HepG2 (cell line): ENCODE measurements around the gene HYDIN.
"Not testable (repeated sequence)": the region's sequence is repeated elsewhere in the genome, so short reads cannot be mapped to it uniquely, and the experiment has no call there.

Experiments
- BHLHE40 ChIP-seq: IDR thresholded peaks from 2 replicates; pipeline ENCODE4 v1.6.1; 2011; ENCODE audit warnings: low read length, improper control_type of control experiment
- CREM ChIP-seq, 2 experiments: sonication (generic) in 1 of 2; formaldehyde crosslinking in 1 of 2; IDR thresholded peaks; 2 replicates each; pipeline versions ENCODE4 v1.4.0 to v1.6.1; 2016 to 2020; ENCODE audit warnings: antibody characterized with exemption in 1 of 2, mild to moderate bottlenecking in 1 of 2, missing genetic modification reagents in 1 of 2
- EHMT2 ChIP-seq: fragments of 200-600 bp; sonication (generic); IDR thresholded peaks from 2 replicates; pipeline ENCODE4 v1.7.0; 2017; ENCODE audit warnings: antibody characterized with exemption, low read depth, low read length, borderline replicate concordance
- EP300 ChIP-seq, 3 experiments: sonication (generic) in 1 of 3; formaldehyde crosslinking in 1 of 3; IDR thresholded peaks; 2 replicates each; pipeline versions ENCODE4 v1.5.1 to v1.6.1; 2011 to 2020; ENCODE audit warnings: low read depth in 2 of 3, low read length in 2 of 3, borderline replicate concordance in 1 of 3, improper control_type of control experiment in 1 of 3, mild to moderate bottlenecking in 1 of 3, missing genetic modification reagents in 1 of 3, moderate library complexity in 1 of 3
- SMAD3 ChIP-seq: sonication (generic); formaldehyde crosslinking; IDR thresholded peaks from 2 replicates; pipeline ENCODE4 v1.4.0; 2020; ENCODE audit warnings: missing genetic modification reagents
- ZNF350 ChIP-seq: sonication (generic); formaldehyde crosslinking; IDR thresholded peaks from 2 replicates; pipeline ENCODE4 v1.4.0; 2020; ENCODE audit warnings: mild to moderate bottlenecking, low read depth, missing genetic modification reagents, borderline replicate concordance
- TF ChIP-seq, protein P1 (sequence below): sonication (generic); formaldehyde crosslinking; IDR thresholded peaks from 2 replicates; pipeline ENCODE4 v1.4.0; 2020; ENCODE audit warnings: missing genetic modification reagents
- TF ChIP-seq, protein P2 (sequence below): sonication (generic); formaldehyde crosslinking; IDR thresholded peaks from 2 replicates; pipeline ENCODE4 v1.5.0; 2020; ENCODE audit warnings: mild to moderate bottlenecking, missing genetic modification reagents, moderate library complexity
- TF ChIP-seq, protein P3 (sequence below): sonication (generic); formaldehyde crosslinking; IDR thresholded peaks from 2 replicates; pipeline ENCODE4 v1.4.0; 2020; ENCODE audit warnings: missing genetic modification reagents, borderline replicate concordance

DNA sequence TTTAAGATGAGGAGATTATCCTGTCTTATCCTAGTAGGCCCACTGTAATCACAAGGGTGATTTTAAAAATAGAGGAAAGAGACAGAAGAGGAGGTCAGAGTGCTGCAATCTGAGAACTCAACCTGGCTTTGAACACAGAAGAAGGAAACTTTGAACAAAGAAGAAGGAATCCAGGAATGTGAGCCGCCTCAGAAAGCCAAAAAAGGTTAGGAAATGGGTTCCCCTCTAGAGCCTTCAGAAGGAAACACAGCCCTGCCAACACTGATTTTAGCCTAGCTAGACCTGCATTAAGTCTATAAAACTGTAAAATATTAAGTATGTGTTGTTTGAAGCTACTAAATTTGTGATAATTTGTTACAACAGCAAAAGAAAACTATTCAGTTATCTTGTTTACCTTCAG, 149.7 kb downstream of the HYDIN start:
- not testable (repeated sequence) for TF ChIP-seq ZNF350 (CRISPR knock-in tag); BHLHE40; EP300 (IDR thresholded peaks at IDR 0.05; ENCODE audit: low read depth in 2 of 2, low read length in 2 of 2); EP300 (CRISPR knock-in tag; IDR thresholded peaks at IDR 0.05; ENCODE audit: borderline replicate concordance); CREM (IDR thresholded peaks at IDR 0.05); CREM (CRISPR knock-in tag; IDR thresholded peaks at IDR 0.05); EHMT2; SMAD3 (CRISPR knock-in tag)
- TF ChIP-seq, protein P1, sequence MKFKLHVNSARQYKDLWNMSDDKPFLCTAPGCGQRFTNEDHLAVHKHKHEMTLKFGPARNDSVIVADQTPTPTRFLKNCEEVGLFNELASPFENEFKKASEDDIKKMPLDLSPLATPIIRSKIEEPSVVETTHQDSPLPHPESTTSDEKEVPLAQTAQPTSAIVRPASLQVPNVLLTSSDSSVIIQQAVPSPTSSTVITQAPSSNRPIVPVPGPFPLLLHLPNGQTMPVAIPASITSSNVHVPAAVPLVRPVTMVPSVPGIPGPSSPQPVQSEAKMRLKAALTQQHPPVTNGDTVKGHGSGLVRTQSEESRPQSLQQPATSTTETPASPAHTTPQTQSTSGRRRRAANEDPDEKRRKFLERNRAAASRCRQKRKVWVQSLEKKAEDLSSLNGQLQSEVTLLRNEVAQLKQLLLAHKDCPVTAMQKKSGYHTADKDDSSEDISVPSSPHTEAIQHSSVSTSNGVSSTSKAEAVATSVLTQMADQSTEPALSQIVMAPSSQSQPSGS (CRISPR knock-in tag), result not testable (repeated sequence)
- TF ChIP-seq, protein P2, sequence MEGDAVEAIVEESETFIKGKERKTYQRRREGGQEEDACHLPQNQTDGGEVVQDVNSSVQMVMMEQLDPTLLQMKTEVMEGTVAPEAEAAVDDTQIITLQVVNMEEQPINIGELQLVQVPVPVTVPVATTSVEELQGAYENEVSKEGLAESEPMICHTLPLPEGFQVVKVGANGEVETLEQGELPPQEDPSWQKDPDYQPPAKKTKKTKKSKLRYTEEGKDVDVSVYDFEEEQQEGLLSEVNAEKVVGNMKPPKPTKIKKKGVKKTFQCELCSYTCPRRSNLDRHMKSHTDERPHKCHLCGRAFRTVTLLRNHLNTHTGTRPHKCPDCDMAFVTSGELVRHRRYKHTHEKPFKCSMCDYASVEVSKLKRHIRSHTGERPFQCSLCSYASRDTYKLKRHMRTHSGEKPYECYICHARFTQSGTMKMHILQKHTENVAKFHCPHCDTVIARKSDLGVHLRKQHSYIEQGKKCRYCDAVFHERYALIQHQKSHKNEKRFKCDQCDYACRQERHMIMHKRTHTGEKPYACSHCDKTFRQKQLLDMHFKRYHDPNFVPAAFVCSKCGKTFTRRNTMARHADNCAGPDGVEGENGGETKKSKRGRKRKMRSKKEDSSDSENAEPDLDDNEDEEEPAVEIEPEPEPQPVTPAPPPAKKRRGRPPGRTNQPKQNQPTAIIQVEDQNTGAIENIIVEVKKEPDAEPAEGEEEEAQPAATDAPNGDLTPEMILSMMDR (CRISPR knock-in tag), result not testable (repeated sequence)
- TF ChIP-seq, protein P3, sequence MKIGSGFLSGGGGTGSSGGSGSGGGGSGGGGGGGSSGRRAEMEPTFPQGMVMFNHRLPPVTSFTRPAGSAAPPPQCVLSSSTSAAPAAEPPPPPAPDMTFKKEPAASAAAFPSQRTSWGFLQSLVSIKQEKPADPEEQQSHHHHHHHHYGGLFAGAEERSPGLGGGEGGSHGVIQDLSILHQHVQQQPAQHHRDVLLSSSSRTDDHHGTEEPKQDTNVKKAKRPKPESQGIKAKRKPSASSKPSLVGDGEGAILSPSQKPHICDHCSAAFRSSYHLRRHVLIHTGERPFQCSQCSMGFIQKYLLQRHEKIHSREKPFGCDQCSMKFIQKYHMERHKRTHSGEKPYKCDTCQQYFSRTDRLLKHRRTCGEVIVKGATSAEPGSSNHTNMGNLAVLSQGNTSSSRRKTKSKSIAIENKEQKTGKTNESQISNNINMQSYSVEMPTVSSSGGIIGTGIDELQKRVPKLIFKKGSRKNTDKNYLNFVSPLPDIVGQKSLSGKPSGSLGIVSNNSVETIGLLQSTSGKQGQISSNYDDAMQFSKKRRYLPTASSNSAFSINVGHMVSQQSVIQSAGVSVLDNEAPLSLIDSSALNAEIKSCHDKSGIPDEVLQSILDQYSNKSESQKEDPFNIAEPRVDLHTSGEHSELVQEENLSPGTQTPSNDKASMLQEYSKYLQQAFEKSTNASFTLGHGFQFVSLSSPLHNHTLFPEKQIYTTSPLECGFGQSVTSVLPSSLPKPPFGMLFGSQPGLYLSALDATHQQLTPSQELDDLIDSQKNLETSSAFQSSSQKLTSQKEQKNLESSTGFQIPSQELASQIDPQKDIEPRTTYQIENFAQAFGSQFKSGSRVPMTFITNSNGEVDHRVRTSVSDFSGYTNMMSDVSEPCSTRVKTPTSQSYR (CRISPR knock-in tag), result not testable (repeated sequence)
